Activated naive CD8-positive, alpha-beta T cell (primary cell): Measurements from ENCODE around the gene RIMS4.
A peak's percentile ranks its signal among the peaks of the same experiment; 100 is the strongest.

Experiments
- H3K27ac Mint-ChIP-seq: one replicate; pipeline ENCODE4 v1.8.0; 2021; ENCODE audit warnings: mixed read lengths
- H3K27me3 Mint-ChIP-seq: one replicate; pipeline ENCODE4 v1.8.0; 2021; ENCODE audit warnings: mixed read lengths
- H3K36me3 Mint-ChIP-seq: one replicate; pipeline ENCODE4 v1.8.0; 2021; ENCODE audit warnings: mixed read lengths
- H3K4me1 Mint-ChIP-seq: one replicate; pipeline ENCODE4 v1.8.0; 2021; ENCODE audit warnings: low read depth, mixed read lengths
- H3K4me3 Mint-ChIP-seq: one replicate; pipeline ENCODE4 v1.8.0; 2021; ENCODE audit warnings: mild to moderate bottlenecking, mixed read lengths
- H3K9me3 Mint-ChIP-seq: one replicate; pipeline ENCODE4 v1.8.0; 2021; ENCODE audit warnings: low read depth, mixed read lengths

Gene RIMS4

GRCh38 chr20:44810061-44810390 lies 320 bp downstream of the RIMS4 start:
- H3K27ac Mint-ChIP-seq = no peak overlapping the region
- peaks cover 33% of the 10 kb centered on the region for H3K27me3 Mint-ChIP-seq
- no peaks in the 10 kb centered on the region for H3K36me3 Mint-ChIP-seq
- H3K4me3 Mint-ChIP-seq = peak overlapping the region; percentile 65
- H3K9me3 Mint-ChIP-seq = no peaks in the 10 kb centered on the region
- peaks cover 10% of the 10 kb centered on the region for H3K4me1 Mint-ChIP-seq

GRCh38 chr20:44809380-44810060 lies 826 bp downstream of the RIMS4 start:
- Mint-ChIP-seq H3K27ac (no peak overlapping the region), H3K36me3 (no peaks in the 10 kb centered on the region), H3K4me1 (peaks cover 10% of the 10 kb centered on the region), H3K27me3 (peaks cover 34% of the 10 kb centered on the region), H3K4me3 (peak overlapping the region; percentile 65), H3K9me3 (no peaks in the 10 kb centered on the region)

- Mint-ChIP-seq H3K4me3 (no peak overlapping the region), H3K36me3 (no peaks in the 10 kb centered on the region), H3K4me1 (peaks cover 10% of the 10 kb centered on the region), H3K9me3 (no peaks in the 10 kb centered on the region), H3K27ac (no peak overlapping the region), H3K27me3 (peaks cover 32% of the 10 kb centered on the region)
Observed at GRCh38 chr20:44807684-44808056, 2.7 kb downstream of the RIMS4 start.

- Mint-ChIP-seq H3K9me3 (no peaks in the 10 kb centered on the region), H3K4me1 (peaks cover 10% of the 10 kb centered on the region), H3K27ac (no peak overlapping the region), H3K27me3 (peaks cover 32% of the 10 kb centered on the region), H3K4me3 (no peak overlapping the region), H3K36me3 (no peaks in the 10 kb centered on the region)
Observed at GRCh38 chr20:44807051-44807683, 3.2 kb downstream of the RIMS4 start.

- peaks cover 6% of the 10 kb centered on the region for H3K4me1 Mint-ChIP-seq
- H3K9me3 Mint-ChIP-seq = no peaks in the 10 kb centered on the region
- H3K4me3 Mint-ChIP-seq = no peak overlapping the region
- H3K27ac Mint-ChIP-seq = no peak overlapping the region
- H3K27me3 Mint-ChIP-seq = peaks cover 28% of the 10 kb centered on the region
- H3K36me3 Mint-ChIP-seq = no peaks in the 10 kb centered on the region
Observed at GRCh38 chr20:44805979-44806620, 4.2 kb downstream of the RIMS4 start.

GRCh38 chr20:44805335-44805978 lies 4.9 kb downstream of the RIMS4 start:
- H3K4me1 Mint-ChIP-seq = peaks cover 2% of the 10 kb centered on the region
- H3K27ac Mint-ChIP-seq = no peak overlapping the region
- H3K4me3 Mint-ChIP-seq = no peak overlapping the region
- H3K27me3 Mint-ChIP-seq = peaks cover 24% of the 10 kb centered on the region
- H3K36me3 Mint-ChIP-seq = no peaks in the 10 kb centered on the region
- no peaks in the 10 kb centered on the region for H3K9me3 Mint-ChIP-seq

DNA sequence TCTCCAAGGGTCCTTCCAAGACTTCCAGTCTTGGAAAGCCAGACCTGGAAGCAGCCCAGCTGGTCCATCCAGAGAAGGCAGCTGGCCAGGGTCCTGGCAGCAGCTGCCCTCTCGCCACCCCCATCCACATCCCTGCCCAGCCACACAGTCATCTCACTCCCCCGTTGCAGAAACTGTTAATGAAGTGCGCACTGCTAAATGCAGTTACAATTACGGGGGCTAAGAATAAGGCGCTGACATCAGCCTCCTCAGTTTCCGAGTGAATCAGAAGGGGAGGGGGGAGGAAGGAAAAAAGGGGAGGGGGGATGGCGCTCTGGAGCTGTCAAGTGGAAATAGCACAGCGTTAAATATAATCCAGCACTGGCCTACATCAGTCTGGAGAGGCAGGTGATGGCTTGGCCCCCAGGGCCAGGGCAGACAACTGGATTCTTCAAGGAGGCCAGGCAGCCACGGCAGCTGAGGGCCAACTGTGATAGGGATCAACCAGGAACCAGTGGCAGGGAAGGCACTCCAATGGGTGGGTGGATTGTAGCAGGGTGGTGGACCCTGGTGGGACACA lies 6.9 kb downstream of the RIMS4 start:
- Mint-ChIP-seq H3K9me3 (no peaks in the 10 kb centered on the region), H3K36me3 (no peaks in the 10 kb centered on the region), H3K27ac (no peak overlapping the region), H3K4me1 (no peaks in the 10 kb centered on the region), H3K4me3 (no peak overlapping the region), H3K27me3 (peaks cover 14% of the 10 kb centered on the region)

- no peak overlapping the region for H3K27ac Mint-ChIP-seq
- H3K9me3 Mint-ChIP-seq = no peaks in the 10 kb centered on the region
- no peaks in the 10 kb centered on the region for H3K4me1 Mint-ChIP-seq
- H3K4me3 Mint-ChIP-seq = no peak overlapping the region
- no peaks in the 10 kb centered on the region for H3K36me3 Mint-ChIP-seq
- H3K27me3 Mint-ChIP-seq = peaks cover 10% of the 10 kb centered on the region
Observed at GRCh38 chr20:44802702-44803101, 7.6 kb downstream of the RIMS4 start.

DNA sequence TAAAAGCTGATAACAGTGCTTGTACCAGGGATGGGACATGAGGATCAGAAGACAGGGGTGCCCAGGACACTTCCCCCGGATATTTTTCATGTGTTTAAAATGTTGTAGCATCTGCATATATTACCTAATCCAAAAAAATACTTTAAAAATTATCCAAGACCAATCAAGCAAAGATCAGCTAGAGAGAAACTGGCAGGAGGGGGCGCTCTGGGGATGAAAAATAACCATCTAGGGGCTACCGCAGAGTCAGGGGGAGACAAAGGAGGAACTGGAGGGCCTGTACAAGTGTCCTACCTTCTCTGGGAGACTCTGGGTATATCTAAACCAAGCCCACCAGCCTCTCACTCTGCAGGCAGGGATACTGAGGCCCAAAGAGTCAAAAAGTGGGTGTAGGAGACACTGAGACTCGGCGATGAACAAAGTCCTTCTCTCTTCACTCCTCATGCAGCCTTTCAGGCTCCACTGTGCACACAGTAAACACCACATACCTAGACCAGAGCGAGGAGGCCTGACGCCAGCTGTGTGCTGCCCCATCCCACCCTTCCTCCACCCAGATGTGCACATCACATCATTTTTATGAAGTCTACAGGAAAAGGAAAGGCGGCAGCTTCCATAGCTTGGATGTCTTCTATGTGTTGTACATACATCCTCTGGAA lies 9.8 kb downstream of the RIMS4 start:
- Mint-ChIP-seq H3K36me3 (no peaks in the 10 kb centered on the region), H3K27me3 (peaks cover 6% of the 10 kb centered on the region), H3K27ac (no peak overlapping the region), H3K4me3 (no peak overlapping the region), H3K4me1 (no peaks in the 10 kb centered on the region), H3K9me3 (no peaks in the 10 kb centered on the region)

DNA sequence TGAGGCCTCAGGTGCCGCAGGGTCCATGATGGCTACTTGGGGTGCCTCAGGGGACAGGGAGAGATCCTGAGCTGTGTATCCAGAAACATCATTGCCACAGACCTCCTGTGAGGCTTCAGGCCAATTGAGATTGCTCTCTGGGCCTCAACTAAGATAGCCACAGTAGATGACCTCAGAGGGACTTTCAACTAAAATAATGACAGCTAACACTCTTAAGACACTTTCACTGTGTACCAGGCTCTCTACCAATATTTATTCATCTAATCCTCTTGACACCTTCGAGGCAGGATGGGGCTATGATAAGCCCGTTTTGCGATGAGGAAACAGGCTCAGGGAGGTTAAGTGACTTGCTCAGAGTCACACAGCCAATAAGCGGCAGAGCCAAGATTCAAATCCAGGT lies 10.7 kb downstream of the RIMS4 start:
- Mint-ChIP-seq H3K4me1 (no peaks in the 10 kb centered on the region), H3K27ac (no peak overlapping the region), H3K36me3 (no peaks in the 10 kb centered on the region), H3K4me3 (no peak overlapping the region), H3K27me3 (peaks cover 6% of the 10 kb centered on the region), H3K9me3 (no peaks in the 10 kb centered on the region)

DNA sequence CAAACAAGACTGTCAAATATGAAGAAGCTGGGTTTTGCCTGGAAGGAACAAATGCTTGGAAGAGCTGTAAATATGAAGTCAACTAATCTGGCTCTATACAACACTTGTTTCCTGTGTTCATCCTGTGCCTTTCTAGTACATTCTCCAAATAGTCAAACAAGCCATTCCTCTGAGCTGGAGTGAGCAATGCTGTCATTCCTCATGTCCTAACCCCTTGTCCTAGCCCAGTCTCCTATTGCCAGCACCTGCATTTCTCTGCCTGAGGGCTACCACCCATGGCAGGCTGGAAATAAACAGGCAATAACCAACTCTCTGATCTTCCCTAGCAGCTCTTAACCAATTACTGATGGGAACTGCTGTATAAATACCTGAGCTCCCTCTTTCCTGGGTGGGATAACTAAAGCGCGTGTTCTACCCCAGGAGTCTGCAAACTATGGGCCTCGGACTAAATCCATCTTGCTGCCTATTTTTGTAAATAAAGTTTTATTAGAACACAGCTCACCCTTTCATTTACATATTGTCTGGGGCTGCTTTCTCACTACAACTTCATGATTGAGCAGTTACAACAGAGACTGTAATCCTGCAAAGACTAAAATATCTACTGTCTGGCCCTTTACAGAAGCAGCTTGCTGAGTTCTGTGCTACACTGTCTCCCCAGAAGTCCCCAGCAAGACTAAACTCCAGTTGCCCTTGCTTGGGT lies 13.4 kb downstream of the RIMS4 start:
- peaks cover 1% of the 10 kb centered on the region for H3K27me3 Mint-ChIP-seq
- H3K36me3 Mint-ChIP-seq = no peaks in the 10 kb centered on the region
- H3K27ac Mint-ChIP-seq = no peak overlapping the region
- H3K9me3 Mint-ChIP-seq = no peaks in the 10 kb centered on the region
- no peaks in the 10 kb centered on the region for H3K4me1 Mint-ChIP-seq
- H3K4me3 Mint-ChIP-seq = no peak overlapping the region

DNA sequence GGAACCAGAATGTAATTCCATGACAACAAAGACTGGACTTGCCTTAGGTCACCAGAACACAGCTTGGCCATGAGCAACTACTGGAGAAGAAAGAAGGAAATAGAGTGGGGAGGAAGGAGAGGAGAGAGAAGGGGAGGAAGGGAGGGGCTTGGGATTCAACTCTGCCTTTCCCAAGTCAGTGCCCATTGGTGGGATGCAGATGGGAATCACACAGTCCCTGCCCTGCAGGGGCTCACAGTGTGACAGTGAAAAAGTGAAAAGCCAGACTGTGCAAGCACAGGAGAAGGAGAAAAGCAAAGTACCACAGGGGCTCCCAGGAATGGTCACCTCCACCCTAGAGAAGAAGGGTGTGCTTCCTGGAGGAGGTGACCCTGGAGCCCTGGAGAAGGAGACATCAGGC lies 14.0 kb downstream of the RIMS4 start:
- Mint-ChIP-seq H3K27me3 (peaks cover 1% of the 10 kb centered on the region), H3K4me3 (no peak overlapping the region), H3K36me3 (no peaks in the 10 kb centered on the region), H3K9me3 (no peaks in the 10 kb centered on the region), H3K27ac (no peak overlapping the region), H3K4me1 (no peaks in the 10 kb centered on the region)

DNA sequence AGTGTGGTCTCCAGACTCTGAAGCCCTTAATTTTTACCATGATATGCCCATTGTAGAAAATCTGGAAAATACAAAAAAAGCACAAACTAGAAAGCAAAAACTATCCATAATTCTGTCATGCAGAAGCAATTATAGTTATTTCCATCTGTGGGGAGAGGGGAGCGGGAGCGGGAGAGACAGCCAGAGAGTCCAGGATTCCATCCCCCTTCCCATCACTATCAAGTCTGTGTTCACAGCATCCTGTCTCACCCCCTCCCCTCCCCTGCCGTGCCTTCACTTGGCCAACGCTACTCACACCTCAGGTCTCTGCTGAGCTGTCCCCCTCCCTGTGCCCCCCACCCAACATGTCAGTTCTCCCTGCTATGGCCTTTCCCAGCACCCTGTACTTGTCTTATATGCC lies 14.5 kb downstream of the RIMS4 start:
- no peaks in the 10 kb centered on the region for H3K9me3 Mint-ChIP-seq
- H3K4me3 Mint-ChIP-seq = no peak overlapping the region
- peaks cover 1% of the 10 kb centered on the region for H3K27me3 Mint-ChIP-seq
- H3K36me3 Mint-ChIP-seq = no peaks in the 10 kb centered on the region
- H3K4me1 Mint-ChIP-seq = no peaks in the 10 kb centered on the region
- no peak overlapping the region for H3K27ac Mint-ChIP-seq

DNA sequence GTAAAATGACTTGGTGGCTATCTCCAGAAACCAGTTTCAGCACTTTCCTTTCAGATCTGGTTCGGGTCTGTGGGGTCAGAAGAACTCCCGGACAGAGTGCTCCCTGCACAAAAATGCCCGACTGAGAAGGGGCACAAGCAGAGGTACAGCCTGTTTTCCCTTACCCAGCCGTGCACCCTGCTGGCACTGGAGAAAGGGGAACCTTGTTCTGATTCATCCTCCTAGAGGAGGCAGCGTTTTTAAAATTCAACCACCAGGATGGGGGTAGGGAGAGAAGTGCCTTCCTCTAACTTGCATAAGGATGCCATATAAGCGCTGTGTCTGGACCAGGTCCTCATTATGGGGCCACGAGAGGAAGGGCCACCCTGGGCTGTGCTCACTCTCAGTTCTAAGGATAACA lies 17.6 kb downstream of the RIMS4 start:
- no peaks in the 10 kb centered on the region for H3K9me3 Mint-ChIP-seq
- H3K4me1 Mint-ChIP-seq = no peaks in the 10 kb centered on the region
- no peak overlapping the region for H3K4me3 Mint-ChIP-seq
- H3K27ac Mint-ChIP-seq = no peak overlapping the region
- H3K27me3 Mint-ChIP-seq = peaks cover 4% of the 10 kb centered on the region
- no peaks in the 10 kb centered on the region for H3K36me3 Mint-ChIP-seq
